Mucosa of rectum (tissue), 2 donors: Measurements from ENCODE around the gene CDK2AP2.
"Not testable (repeated sequence)": the region's sequence is repeated elsewhere in the genome, so short reads cannot be mapped to it uniquely, and the experiment has no call there.

Source experiments
- H3K27ac ChIP-seq, 2 donors: one replicate each; pipeline ENCODE4 v1.7.0; 2013; ENCODE audit warnings: inconsistent platforms in 2 of 2, low read depth in 2 of 2, low read length in 2 of 2
- H3K27me3 ChIP-seq, 2 donors: one replicate each; pipeline ENCODE4 v1.7.0; 2013; ENCODE audit warnings: low read length in 2 of 2; ENCODE audit not compliant: control insufficient read depth in 2 of 2, insufficient read depth in 2 of 2
- H3K36me3 ChIP-seq, 2 donors: one replicate each; pipeline ENCODE4 v1.7.0; 2013; ENCODE audit warnings: low read length in 2 of 2; ENCODE audit not compliant: control insufficient read depth in 2 of 2, insufficient read depth in 2 of 2
- H3K4me1 ChIP-seq, 2 donors: one replicate each; pipeline ENCODE4 v1.7.0; 2013; ENCODE audit warnings: low read length in 2 of 2, mild to moderate bottlenecking in 1 of 2; ENCODE audit not compliant: control insufficient read depth in 2 of 2, insufficient read depth in 2 of 2
- H3K4me3 ChIP-seq, 2 donors: one replicate each; pipeline ENCODE4 v1.7.0; 2013; ENCODE audit warnings: low read length in 2 of 2
- H3K9ac ChIP-seq, 2 donors: one replicate each; pipeline ENCODE4 v1.7.0; 2013; ENCODE audit warnings: low read length in 2 of 2, low read depth in 1 of 2, mild to moderate bottlenecking in 1 of 2
- H3K9me3 ChIP-seq, 2 donors: one replicate each; pipeline ENCODE4 v1.7.0; 2013; ENCODE audit warnings: low read length in 2 of 2; ENCODE audit not compliant: control insufficient read depth in 2 of 2
- donor health status: healthy.
- donor health status: Normal muscosa, but diverticular disease.

CDK2AP2 gene

DNA sequence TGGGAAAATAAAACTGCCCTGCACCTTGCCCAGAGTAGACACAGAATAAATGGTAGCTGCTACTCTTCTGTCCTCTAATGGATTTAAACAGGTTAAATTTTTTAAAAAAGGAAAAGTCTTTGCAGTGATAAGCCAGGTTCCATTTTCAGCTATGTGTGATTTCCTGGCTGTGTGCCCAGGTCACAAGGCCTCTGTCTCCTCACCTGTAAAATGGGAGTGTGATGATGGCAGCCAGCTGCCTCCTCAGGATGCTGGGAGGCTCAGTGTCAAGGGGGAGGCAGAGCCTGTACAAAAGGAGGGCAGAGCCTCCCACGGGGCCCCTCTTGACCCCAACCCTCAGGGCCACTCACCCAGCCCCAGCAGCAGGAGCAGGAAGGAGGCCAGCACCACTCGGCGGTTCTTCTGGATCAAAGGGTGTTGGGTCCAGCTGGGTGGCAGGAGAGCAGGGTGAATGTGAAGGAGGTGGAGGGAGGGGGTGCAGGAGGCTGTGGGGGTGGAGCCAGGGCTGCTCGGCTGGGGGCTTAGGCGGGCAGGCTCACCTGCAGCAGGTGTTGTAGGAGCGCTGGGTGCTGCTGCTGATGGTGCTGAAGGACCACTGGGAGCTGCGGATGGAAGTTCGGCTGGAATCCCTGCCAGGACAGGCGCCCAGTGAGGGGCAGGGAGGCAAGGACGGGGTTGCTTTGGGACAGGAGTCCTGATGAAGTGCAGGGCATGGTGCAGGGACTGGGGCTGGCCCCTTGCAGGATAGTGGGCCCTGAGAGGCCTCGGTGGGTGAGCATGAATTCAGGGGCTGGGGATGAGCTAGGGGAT, 40.8 kb downstream of the CDK2AP2 start:
- Histone ChIP-seq H3K4me3 (no peak overlapping the region), H3K27ac (no peak overlapping the region), H3K4me1 (peaks cover 24 to 27% of the 10 kb centered on the region in 2 donors), H3K36me3 (no peaks in the 10 kb centered on the region), H3K27me3 (no peaks in the 10 kb centered on the region), H3K9me3 (no peaks in the 10 kb centered on the region), H3K9ac (peak overlapping the region in 1 of 2 donors; percentile 24)

DNA sequence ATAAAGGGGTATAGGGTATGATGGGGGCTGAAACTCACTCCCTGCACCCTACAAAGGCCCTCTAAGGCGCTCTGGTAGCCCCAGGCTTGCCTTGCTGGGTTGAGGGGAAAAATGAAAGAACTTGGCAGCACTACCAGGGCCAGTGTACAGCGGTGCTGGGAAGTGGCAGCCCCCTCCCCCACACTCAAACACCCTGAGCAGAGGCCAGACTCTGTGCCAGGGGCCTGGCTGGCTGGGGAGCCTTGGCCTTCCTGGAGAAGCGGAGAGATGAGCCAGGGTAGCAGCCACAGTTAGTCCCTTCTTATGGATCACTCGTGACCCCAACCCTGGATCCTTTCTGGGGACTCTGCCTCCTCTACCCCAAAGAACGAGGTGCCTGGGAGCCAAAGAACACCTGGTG, 41.6 kb downstream of the CDK2AP2 start:
- H3K27me3 ChIP-seq, result no peaks in the 10 kb centered on the region
- H3K9ac ChIP-seq, result no peak overlapping the region
- no peaks in the 10 kb centered on the region for H3K36me3 ChIP-seq
- H3K9me3 ChIP-seq, result no peaks in the 10 kb centered on the region
- H3K4me3 ChIP-seq, result no peak overlapping the region
- H3K27ac ChIP-seq, result no peak overlapping the region
- peaks cover 24 to 27% of the 10 kb centered on the region in 2 donors for H3K4me1 ChIP-seq

DNA sequence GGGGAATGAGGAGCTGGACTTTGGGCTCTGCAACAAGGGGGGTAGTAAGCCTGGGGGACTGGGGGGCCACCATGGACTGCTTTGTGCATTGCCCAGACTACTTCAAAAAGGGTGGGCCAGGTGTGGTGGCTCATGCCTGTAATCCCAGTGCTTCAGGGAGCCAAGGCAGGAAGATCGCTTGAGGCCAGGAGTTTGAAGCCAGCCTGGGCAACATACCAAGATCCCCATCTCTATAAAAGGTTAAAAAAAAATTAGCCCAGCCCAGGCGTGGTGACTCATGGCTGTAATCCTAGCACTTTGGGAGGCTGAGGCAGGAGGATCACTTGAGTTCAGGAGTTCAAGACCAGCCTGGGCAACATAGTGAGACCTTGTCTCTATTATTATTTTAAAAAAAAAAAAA, 42.4 kb downstream of the CDK2AP2 start:
- Histone ChIP-seq H3K4me1 (peaks cover 24 to 27% of the 10 kb centered on the region in 2 donors), H3K9ac (peak overlapping the region in 1 of 2 donors; percentile 94), H3K27ac (peak overlapping the region; percentile 97), H3K4me3 (peak overlapping the region; percentile 81)
- not testable (repeated sequence) for H3K9me3 ChIP-seq, H3K27me3 ChIP-seq, H3K36me3 ChIP-seq

DNA sequence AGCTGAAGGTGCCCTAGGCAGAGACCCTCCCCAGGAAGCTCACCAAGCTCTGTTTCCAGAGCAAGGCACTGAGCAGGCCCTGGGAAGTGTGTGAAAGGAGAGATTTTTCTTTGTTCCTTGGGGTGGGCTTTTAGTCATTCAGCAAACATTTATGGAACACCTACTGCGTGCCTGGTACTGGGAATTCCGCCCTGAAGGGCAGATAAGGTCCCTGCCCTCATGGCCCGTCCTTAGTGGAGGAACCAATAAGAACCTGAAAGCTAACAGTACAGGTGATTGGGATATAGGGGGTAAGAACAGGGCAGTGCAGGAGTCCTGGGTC, 42.8 kb downstream of the CDK2AP2 start:
- Histone ChIP-seq H3K36me3 (no peaks in the 10 kb centered on the region), H3K9me3 (no peaks in the 10 kb centered on the region), H3K27me3 (no peaks in the 10 kb centered on the region), H3K9ac (peak overlapping the region; percentile 81 to 94), H3K4me3 (peak overlapping the region; percentile 81), H3K27ac (peak overlapping the region; percentile 97), H3K4me1 (peaks cover 24 to 27% of the 10 kb centered on the region in 2 donors)

DNA sequence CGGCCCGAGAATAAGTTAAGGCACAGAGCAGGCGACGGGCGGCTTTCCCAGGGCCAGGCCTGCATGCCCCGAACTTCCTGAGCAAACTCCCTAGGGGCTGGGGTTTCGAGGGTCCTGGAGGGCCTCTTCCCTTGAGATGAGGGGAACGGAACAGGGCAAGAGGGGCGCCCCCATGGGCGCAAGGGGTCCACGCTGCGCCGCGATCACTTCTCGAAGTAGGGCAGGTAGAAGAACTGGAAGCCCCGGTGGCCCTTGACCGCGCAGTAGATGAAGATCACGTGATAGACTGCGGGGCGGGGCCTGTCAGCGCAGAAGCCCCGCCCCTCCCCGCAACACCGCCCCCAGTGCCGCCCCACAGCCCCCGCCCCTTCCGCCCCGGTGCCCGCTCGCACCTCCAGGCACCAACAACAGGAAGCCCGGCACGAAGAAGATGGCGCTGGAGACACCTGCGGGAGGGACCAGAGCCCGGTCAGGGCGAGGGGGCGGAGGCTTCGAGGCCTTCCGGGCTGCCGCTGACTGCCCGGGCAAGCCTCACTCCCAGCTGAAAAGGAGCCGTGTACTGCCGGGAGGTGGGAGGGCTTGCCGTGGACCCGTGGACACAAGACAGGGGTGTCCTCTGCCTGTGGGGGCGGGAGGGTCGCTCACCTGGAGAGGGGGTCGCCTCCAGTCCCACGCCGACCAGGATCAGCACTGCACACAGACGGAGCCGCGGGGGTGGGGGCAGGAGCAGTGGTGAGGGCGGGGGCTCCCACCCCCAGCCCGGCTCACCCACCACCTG, 43.4 kb downstream of the CDK2AP2 start:
- Histone ChIP-seq H3K27me3 (no peaks in the 10 kb centered on the region), H3K4me1 (peaks cover 24 to 27% of the 10 kb centered on the region in 2 donors), H3K9ac (peak overlapping the region; percentile 81 to 94), H3K27ac (peak overlapping the region; percentile 97), H3K4me3 (peak overlapping the region; percentile 81), H3K9me3 (no peaks in the 10 kb centered on the region), H3K36me3 (no peaks in the 10 kb centered on the region)

DNA sequence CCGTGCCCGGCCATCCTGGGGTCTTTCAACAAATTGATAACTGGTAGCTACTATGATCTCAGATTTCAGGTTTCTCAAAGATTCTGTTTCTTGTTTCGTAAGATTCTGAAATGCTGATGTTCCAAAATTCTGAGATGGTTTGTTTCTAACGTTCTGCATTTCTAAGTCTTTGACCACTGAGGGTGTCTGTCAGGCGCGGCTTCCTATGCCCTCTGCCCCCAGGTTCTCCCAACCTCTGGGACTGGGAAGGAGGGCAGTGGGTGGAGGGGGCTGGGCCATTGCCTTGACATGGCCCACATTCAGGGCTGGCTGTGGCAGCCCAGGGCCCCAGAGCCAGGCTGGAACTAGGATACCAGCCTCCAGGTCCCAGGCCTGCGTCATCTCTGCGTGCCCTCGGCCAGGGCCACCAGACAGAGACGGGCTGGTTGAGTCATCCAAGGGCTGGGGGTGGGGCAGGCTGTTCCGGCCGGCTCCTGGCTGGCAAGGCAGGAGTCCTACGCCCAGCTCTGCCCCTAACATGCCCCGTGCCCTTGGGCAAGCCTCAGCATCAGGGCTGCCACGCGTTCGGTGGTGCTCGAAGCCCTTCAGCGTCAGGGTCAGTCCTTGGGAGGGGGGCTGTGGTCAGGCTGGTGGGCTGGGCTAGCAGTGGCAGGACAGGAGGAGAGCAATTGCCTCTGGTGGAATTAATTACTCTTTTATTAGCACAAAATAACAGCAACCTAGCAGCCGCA, 44.1 kb downstream of the CDK2AP2 start:
- H3K36me3 ChIP-seq, result no peaks in the 10 kb centered on the region
- H3K27me3 ChIP-seq, result no peaks in the 10 kb centered on the region
- peak overlapping the region; percentile 97 for H3K27ac ChIP-seq
- no peaks in the 10 kb centered on the region for H3K9me3 ChIP-seq
- peak overlapping the region; percentile 67 to 81 for H3K4me3 ChIP-seq
- H3K9ac ChIP-seq, result peak overlapping the region; percentile 56 to 94
- peaks cover 24 to 25% of the 10 kb centered on the region in 2 donors for H3K4me1 ChIP-seq

DNA sequence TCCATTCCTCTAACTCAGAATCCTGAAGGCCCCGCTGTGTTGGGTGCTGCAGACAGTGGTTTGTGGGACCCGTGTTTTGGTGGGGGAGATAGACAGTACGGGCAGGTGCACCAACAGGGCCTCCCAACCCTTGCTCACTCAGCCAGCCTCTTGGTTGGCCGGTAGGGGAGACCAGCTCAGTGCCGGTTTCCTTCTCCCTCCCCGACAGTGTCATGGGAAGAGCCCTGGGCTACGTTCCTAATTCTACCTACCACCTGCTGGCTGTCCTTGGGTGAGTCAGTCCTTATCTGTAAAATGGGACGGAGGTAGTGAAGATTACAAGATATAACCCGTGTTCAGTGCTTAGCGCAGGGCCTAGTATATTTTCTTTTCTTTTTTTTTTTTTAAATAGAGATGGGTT, 44.8 kb downstream of the CDK2AP2 start:
- no peaks in the 10 kb centered on the region for H3K27me3 ChIP-seq
- H3K4me1 ChIP-seq, result peaks cover 21 to 22% of the 10 kb centered on the region in 2 donors
- H3K4me3 ChIP-seq, result no peak overlapping the region
- H3K27ac ChIP-seq, result no peak overlapping the region
- no peaks in the 10 kb centered on the region for H3K36me3 ChIP-seq
- no peaks in the 10 kb centered on the region for H3K9me3 ChIP-seq
- H3K9ac ChIP-seq, result no peak overlapping the region

DNA sequence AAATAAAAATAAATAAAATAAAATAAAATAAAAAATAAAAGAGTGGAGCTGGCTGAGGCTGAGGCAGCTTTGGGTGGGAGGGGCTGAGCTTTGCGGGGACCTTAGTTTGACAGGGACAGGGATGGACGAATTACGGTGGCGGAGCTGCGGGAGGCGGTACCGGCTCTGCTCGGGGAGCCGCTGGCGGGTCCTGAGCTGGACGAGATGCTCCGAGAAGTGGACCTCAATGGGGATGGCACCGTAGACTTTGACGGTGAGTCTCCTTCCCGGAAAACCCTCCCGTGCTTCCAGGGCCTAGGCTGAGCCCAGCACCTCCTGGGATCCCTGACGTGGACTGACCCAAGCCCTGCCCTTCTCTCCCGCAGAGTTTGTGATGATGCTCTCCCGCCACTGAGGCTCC, 49.7 kb downstream of the CDK2AP2 start:
- Histone ChIP-seq H3K9me3 (no peaks in the 10 kb centered on the region), H3K36me3 (no peaks in the 10 kb centered on the region), H3K4me1 (no peaks in the 10 kb centered on the region), H3K27ac (no peak overlapping the region), H3K4me3 (no peak overlapping the region), H3K27me3 (no peaks in the 10 kb centered on the region), H3K9ac (no peak overlapping the region)

DNA sequence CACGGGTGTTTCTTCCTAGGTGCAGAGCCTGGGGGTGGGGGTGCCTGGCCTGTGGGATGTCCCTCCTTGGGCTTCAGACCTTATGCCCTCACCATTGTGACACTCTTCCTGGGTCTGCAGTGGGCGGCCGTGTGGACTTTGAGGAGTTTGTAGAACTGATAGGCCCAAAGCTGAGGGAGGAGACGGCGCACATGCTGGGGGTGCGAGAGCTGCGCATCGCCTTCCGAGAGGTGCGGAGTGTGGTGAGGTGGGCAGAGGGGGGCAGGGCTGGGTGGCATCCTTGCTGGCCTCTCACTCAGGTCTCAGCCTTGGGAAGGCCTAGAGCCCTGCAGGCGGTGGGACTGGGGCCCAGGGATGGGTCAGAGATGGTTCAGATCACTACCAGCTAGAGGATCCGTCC, 50.5 kb downstream of the CDK2AP2 start:
- Histone ChIP-seq H3K9ac (no peak overlapping the region), H3K4me3 (no peak overlapping the region), H3K9me3 (no peaks in the 10 kb centered on the region), H3K36me3 (no peaks in the 10 kb centered on the region), H3K4me1 (no peaks in the 10 kb centered on the region), H3K27me3 (no peaks in the 10 kb centered on the region), H3K27ac (no peak overlapping the region)
